ENCODE results near the gene LSM3. TPM values are rescaled to one million over a fixed set of nuclear protein-coding genes. Genes with fewer than 3 reads are reported as not detected.
A peak's percentile ranks its signal among the peaks of the same experiment; 100 is the strongest.

The LSM3 gene
- total and polyA plus RNA-seq, 9 of the 15 experiments (the other 6 are each of a cell fraction or from before 2014, with no cell fraction given): 33.8 to 203 (median 61.2) TPM

- TF ChIP-seq SMAD2 (IDR thresholded peaks at IDR 0.05; ENCODE audit: low read depth, low read length) (no peak), RNF219 (CRISPR knock-in tag; IDR thresholded peaks at IDR 0.05) (no peak), KLF16 (IDR thresholded peaks at IDR 0.05) (no peak), ZNF583 (CRISPR knock-in tag; IDR thresholded peaks at IDR 0.05) (peak; percentile 15; the same call in 1 of the 2 replicates), E2F6 (IDR thresholded peaks at IDR 0.05; ENCODE audit: borderline replicate concordance in 1 of 2, extremely low read depth in 1 of 2, insufficient read depth in 1 of 2, insufficient read length in 1 of 2, low read depth in 1 of 2, low read length in 1 of 2, poor library complexity in 1 of 2, severe bottlenecking in 1 of 2) (peak; percentile 50 to 86), TEAD2 (tag; IDR thresholded peaks at IDR 0.05) (no peak), TARDBP (IDR thresholded peaks at IDR 0.05) (no peak), ZNF77 (CRISPR knock-in tag; IDR thresholded peaks at IDR 0.05) (no peak), CBFA2T3 (IDR thresholded peaks at IDR 0.05) (peak; percentile 46; the same call in 1 of the 2 replicates), TFAP4 (CRISPR knock-in tag; IDR thresholded peaks at IDR 0.05; ENCODE audit: borderline replicate concordance) (no peak; the same call in 1 of the 2 replicates), RFX1 (IDR thresholded peaks at IDR 0.05) (no peak), KAT7 (CRISPR knock-in tag; IDR thresholded peaks at IDR 0.05; ENCODE audit: borderline replicate concordance) (no peak), RREB1 (CRISPR knock-in tag; IDR thresholded peaks at IDR 0.05) (0 out of 2 replicates have a peak, but pooled peaks have one; percentile 47), ZNF436 (CRISPR knock-in tag; IDR thresholded peaks at IDR 0.05) (no peak)
- TF ChIP-seq, protein P1, sequence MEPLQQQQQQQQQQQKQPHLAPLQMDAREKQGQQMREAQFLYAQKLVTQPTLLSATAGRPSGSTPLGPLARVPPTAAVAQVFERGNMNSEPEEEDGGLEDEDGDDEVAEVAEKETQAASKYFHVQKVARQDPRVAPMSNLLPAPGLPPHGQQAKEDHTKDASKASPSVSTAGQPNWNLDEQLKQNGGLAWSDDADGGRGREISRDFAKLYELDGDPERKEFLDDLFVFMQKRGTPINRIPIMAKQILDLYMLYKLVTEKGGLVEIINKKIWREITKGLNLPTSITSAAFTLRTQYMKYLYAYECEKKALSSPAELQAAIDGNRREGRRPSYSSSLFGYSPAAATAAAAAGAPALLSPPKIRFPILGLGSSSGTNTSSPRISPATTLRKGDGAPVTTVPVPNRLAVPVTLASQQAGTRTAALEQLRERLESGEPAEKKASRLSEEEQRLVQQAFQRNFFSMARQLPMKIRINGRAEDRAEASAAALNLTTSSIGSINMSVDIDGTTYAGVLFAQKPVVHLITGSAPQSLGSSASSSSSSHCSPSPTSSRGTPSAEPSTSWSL (CRISPR knock-in tag; IDR thresholded peaks at IDR 0.05; ENCODE audit: borderline replicate concordance): no peak
Observed at GRCh38 chr3:14231145-14231990, 52.8 kb downstream of the LSM3 start (continued).

All from K562 (cell line).